ENCODE results near the gene ABHD18. TPM values are rescaled to one million over a fixed set of nuclear protein-coding genes. Genes with fewer than 3 reads are reported as not detected.
"Not testable (repeated sequence)": the region's sequence is repeated elsewhere in the genome, so short reads cannot be mapped to it uniquely, and the experiment has no call there.

The ABHD18 gene
- total RNA-seq, 1 experiment from 2014 or later = 16.3 TPM

DNA sequence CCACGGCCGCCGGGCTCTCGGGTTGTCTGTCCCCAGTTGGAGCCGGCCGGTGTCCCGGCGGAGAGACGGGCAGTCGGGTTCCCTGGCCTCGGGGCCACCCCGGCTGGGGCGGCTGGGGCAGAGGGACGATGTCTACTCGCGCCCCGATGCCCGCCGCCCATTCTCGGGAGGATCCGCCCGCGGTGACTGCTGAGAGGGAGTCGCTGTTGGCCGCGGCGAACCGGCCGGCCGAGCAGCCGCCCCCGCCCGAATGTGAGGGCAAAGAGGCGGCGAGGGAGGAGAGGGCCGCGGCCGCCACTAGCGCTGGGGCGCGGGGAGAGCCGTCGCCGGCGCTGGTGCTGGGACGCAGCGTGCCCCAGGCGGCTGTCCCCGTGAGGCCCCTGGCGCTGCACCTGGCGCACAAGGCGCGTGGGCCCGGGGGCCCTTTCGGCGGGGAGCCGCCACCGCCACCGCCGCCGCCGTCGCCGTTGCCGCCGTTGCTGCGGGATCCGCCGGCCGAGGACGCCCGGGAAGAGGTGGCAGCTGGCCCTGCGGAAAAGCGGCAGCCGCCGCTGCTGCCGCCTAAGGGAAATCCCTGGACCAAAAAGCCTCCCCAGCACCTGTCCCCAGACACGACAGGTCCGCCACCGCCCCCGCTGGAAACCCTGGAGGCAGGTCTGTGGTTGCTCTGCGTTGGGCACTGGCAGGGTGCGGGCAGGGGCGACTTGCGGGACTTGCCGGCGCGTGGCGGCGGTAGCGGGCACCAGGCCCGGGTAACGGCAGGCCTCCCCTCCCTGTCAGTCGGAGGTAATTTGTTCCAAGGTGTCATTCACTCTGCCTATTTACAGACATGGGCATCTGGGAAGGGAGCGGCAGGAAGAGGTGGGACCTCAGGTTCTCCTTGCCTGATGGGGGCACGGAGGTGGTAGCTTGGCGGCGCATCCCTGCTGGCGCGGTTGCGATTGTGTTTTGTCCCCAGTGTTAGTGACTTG, 96.6 kb downstream of the ABHD18 start:
- no peak overlapping the region for H4K5ac ChIP-seq (ENCODE audit: insufficient read length, low read depth, low read length)
- 0 out of 7 replicates have a peak, but pooled peaks cover 0 to 3% (median 0%) of the 10 kb centered on the region in 3 experiments for H3K36me3 Mint-ChIP-seq (ENCODE audit: insufficient read depth in 1 of 3, low read depth in 3 of 3)

DNA sequence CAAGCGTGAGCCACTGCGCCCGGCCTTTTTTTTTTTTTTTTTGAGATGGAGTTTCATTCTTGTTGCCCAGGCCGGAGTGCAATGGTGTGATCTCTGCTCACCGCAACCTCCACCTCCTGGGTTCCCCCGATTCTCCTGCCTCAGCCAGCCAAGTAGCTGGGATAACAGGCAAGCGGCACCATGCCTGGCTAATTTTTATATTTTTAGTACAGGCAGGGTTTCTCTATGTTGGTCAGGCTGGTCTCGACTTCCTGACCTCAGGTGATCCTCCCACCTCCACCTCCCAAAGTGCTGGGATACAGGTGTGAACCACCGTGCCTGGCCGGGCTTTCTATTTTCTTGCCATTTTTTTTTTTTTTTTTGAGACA, 101.2 kb downstream of the ABHD18 start:
- peaks cover 12 to 18% of the 10 kb centered on the region in 2 experiments for H3K4me1 Mint-ChIP-seq
- H3T11ph ChIP-seq (ENCODE audit: low read length); H4K20me1 ChIP-seq (ENCODE audit: control insufficient read depth, insufficient read depth, insufficient read length); H4K8ac ChIP-seq (replicated peaks; ENCODE audit: insufficient read length, low read depth, low read length); H2BK20ac ChIP-seq (ENCODE audit: low read depth, low read length, poor library complexity, severe bottlenecking); H2BK15ac ChIP-seq (ENCODE audit: low read depth, low read length); H2AK5ac ChIP-seq (ENCODE audit: insufficient read length, low read length); H2AFZ ChIP-seq (ENCODE audit: low read length); H4K5ac ChIP-seq (ENCODE audit: insufficient read length, low read depth, low read length); H3K56ac ChIP-seq (ENCODE audit: insufficient read length, low read depth, low read length); H3K23me2 ChIP-seq (ENCODE audit: insufficient read length, low read depth, low read length, poor library complexity, severe bottlenecking); H4K91ac ChIP-seq (ENCODE audit: insufficient read length, low read depth, low read length); H3K27me3 Mint-ChIP-seq (ENCODE audit: low read depth); H3K27ac ChIP-seq (ENCODE audit: insufficient read length, low read depth, low read length); H3K18ac ChIP-seq (ENCODE audit: insufficient read length, low read depth, low read length); H3K27ac Mint-ChIP-seq; H3K4me3 Mint-ChIP-seq; H3K79me1 ChIP-seq (ENCODE audit: insufficient read depth, low read depth, low read length, poor library complexity, severe bottlenecking); H3K36me3 Mint-ChIP-seq (ENCODE audit: insufficient read depth in 1 of 3, low read depth in 3 of 3); H2BK12ac ChIP-seq (ENCODE audit: insufficient read length, low read depth, low read length); H3K27me3 ChIP-seq (ENCODE audit: insufficient read depth, low read length); DNase-seq; H2BK120ac ChIP-seq (ENCODE audit: low read depth, low read length, poor library complexity, severe bottlenecking); H3K9me3 Mint-ChIP-seq; H3K9ac ChIP-seq (ENCODE audit: extremely low read depth, insufficient read length, low read length); H3K9me3 ChIP-seq (ENCODE audit: control insufficient read depth, low read depth, low read length); H3K14ac ChIP-seq (ENCODE audit: insufficient read depth, low read length); H3K4me2 ChIP-seq (ENCODE audit: insufficient read depth, insufficient read length, low read length); H2BK5ac ChIP-seq (ENCODE audit: insufficient read length, low read length); H3K4ac ChIP-seq (ENCODE audit: low read depth, low read length); H3K4me1 ChIP-seq (ENCODE audit: insufficient read depth, low read length); H3K23ac ChIP-seq (ENCODE audit: insufficient read length, low read depth, low read length): not testable (repeated sequence)
- peaks cover 17% of the 10 kb centered on the region; the same call in 1 of the 2 replicates for H3K79me2 ChIP-seq (ENCODE audit: insufficient read depth, low read length)
- no CpG with 5 or more reads among the region's 10 CpGs for WGBS (ENCODE audit: extremely low coverage, insufficient read length, low lambda C conversion rate)

More for the DNA sequence above, 96.6 kb downstream of the ABHD18 start:
- Histone ChIP-seq H3K23me2 (ENCODE audit: insufficient read length, low read depth, low read length, poor library complexity, severe bottlenecking) (peaks cover 11% of the 10 kb centered on the region), H3T11ph (ENCODE audit: low read length) (no peak overlapping the region), H3K79me1 (ENCODE audit: insufficient read depth, low read depth, low read length, poor library complexity, severe bottlenecking) (no peaks in the 10 kb centered on the region), H3K79me2 (ENCODE audit: insufficient read depth, low read length) (peaks cover 7% of the 10 kb centered on the region; the same call in 1 of the 2 replicates), H3K14ac (ENCODE audit: insufficient read depth, low read length) (peak overlapping the region; percentile 51), H2BK12ac (ENCODE audit: insufficient read length, low read depth, low read length) (no peak overlapping the region), H3K27ac (ENCODE audit: insufficient read length, low read depth, low read length) (no peak overlapping the region), H3K27me3 (ENCODE audit: insufficient read depth, low read length) (no peaks in the 10 kb centered on the region), H4K91ac (ENCODE audit: insufficient read length, low read depth, low read length) (no peak overlapping the region), H3K4ac (ENCODE audit: low read depth, low read length) (no peak overlapping the region), H3K23ac (ENCODE audit: insufficient read length, low read depth, low read length) (no peak overlapping the region), H3K9me3 (ENCODE audit: control insufficient read depth, low read depth, low read length) (no peaks in the 10 kb centered on the region), H2AK5ac (ENCODE audit: insufficient read length, low read length) (no peak overlapping the region), H3K9ac (ENCODE audit: extremely low read depth, insufficient read length, low read length) (peak overlapping the region; percentile 55), H3K4me2 (ENCODE audit: insufficient read depth, insufficient read length, low read length) (peak overlapping the region; percentile 80), H3K4me1 (ENCODE audit: insufficient read depth, low read length) (no peaks in the 10 kb centered on the region), H2BK5ac (ENCODE audit: insufficient read length, low read length) (no peak overlapping the region), H2BK120ac (ENCODE audit: low read depth, low read length, poor library complexity, severe bottlenecking) (no peak overlapping the region), H2BK20ac (ENCODE audit: low read depth, low read length, poor library complexity, severe bottlenecking) (no peak overlapping the region), H3K56ac (ENCODE audit: insufficient read length, low read depth, low read length) (no peak overlapping the region), H3K18ac (ENCODE audit: insufficient read length, low read depth, low read length) (peak overlapping the region; percentile 68), H2AFZ (ENCODE audit: low read length) (no peak overlapping the region), H2BK15ac (ENCODE audit: low read depth, low read length) (no peak overlapping the region; the same call in 1 of the 2 replicates), H4K8ac (replicated peaks; ENCODE audit: insufficient read length, low read depth, low read length) (no peak overlapping the region), H4K20me1 (ENCODE audit: control insufficient read depth, insufficient read depth, insufficient read length) (no peaks in the 10 kb centered on the region)
- DNase-seq = peak; percentile 76
- WGBS (ENCODE audit: extremely low coverage, insufficient read length, low lambda C conversion rate) = no CpG with 5 or more reads among the region's 101 CpGs
- H3K4me3 Mint-ChIP-seq = peak overlapping the region; percentile 90 to 93
- H3K4me1 Mint-ChIP-seq = peaks cover 20 to 30% of the 10 kb centered on the region in 2 experiments
- TF ChIP-seq, protein P1, sequence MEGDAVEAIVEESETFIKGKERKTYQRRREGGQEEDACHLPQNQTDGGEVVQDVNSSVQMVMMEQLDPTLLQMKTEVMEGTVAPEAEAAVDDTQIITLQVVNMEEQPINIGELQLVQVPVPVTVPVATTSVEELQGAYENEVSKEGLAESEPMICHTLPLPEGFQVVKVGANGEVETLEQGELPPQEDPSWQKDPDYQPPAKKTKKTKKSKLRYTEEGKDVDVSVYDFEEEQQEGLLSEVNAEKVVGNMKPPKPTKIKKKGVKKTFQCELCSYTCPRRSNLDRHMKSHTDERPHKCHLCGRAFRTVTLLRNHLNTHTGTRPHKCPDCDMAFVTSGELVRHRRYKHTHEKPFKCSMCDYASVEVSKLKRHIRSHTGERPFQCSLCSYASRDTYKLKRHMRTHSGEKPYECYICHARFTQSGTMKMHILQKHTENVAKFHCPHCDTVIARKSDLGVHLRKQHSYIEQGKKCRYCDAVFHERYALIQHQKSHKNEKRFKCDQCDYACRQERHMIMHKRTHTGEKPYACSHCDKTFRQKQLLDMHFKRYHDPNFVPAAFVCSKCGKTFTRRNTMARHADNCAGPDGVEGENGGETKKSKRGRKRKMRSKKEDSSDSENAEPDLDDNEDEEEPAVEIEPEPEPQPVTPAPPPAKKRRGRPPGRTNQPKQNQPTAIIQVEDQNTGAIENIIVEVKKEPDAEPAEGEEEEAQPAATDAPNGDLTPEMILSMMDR (conservative IDR thresholded peaks at IDR 0.05) = peak; percentile 26; the same call in 1 of the 3 replicates
- H3K9me3 Mint-ChIP-seq = no peaks in the 10 kb centered on the region
- H3K27me3 Mint-ChIP-seq (ENCODE audit: low read depth) = no peaks in the 10 kb centered on the region
- peak overlapping the region; percentile 60 to 94 (median 83); a peak in 4 of 7 replicates for H3K27ac Mint-ChIP-seq
